H1 (cell line): ENCODE results near the gene TWIST2.

ENCODE experiments used
- CBX8 ChIP-seq: fragments of 300-800, 300-1000 bp; sonication (generic); IDR thresholded peaks from 2 replicates; pipeline ENCODE4 v1.7.1; 2016; ENCODE audit warnings: low read depth, low read length, borderline replicate concordance
- CHD2 ChIP-seq: IDR thresholded peaks from 2 replicates; pipeline ENCODE4 v1.6.1; 2012; ENCODE audit warnings: low read length, improper control_type of control experiment
- EP300 ChIP-seq, 2 experiments: IDR thresholded peaks; 1 replicate in 1 of 2; 2 replicates in 1 of 2; pipeline ENCODE4 v1.6.1; 2011 to 2012; ENCODE audit warnings: low read depth in 2 of 2, low read length in 2 of 2, mild to moderate bottlenecking in 2 of 2, borderline replicate concordance in 1 of 2, inconsistent platforms in 1 of 2, moderate library complexity in 1 of 2
- EZH2 ChIP-seq: fragments of 200-600 bp; sonication (generic); IDR thresholded peaks from 2 replicates; pipeline ENCODE4 v1.7.1; 2012; ENCODE audit warnings: low read depth, mild to moderate bottlenecking, moderate library complexity, low read length, inconsistent platforms; ENCODE audit not compliant: severe bottlenecking
- KDM4A ChIP-seq: IDR thresholded peaks from one replicate; pipeline ENCODE4 v1.7.1; 2012; ENCODE audit warnings: low read depth, mild to moderate bottlenecking, moderate library complexity, low read length, inconsistent platforms; ENCODE audit not compliant: severe bottlenecking
- PHF8 ChIP-seq: fragments of 200-600 bp; sonication (generic); conservative IDR thresholded peaks from 2 replicates; pipeline ENCODE4 v1.7.1; 2012; ENCODE audit warnings: low read depth, mild to moderate bottlenecking, inconsistent platforms, low read length, moderate library complexity
- POLR2A ChIP-seq, 2 experiments: IDR thresholded peaks; 1 replicate in 1 of 2; 2 replicates in 1 of 2; pipeline ENCODE4 v1.6.1; 2011; ENCODE audit warnings: low read depth in 2 of 2, low read length in 2 of 2, mild to moderate bottlenecking in 2 of 2; ENCODE audit errors: control extremely low read depth in 1 of 2
- RAD21 ChIP-seq, 2 experiments: IDR thresholded peaks in 1 of 2; conservative IDR thresholded peaks in 1 of 2; 2 replicates each; pipeline ENCODE4 v1.6.1; 2011; ENCODE audit warnings: low read depth in 2 of 2, low read length in 2 of 2, improper control_type of control experiment in 1 of 2, inconsistent platforms in 1 of 2, mild to moderate bottlenecking in 1 of 2, moderate library complexity in 1 of 2
- RNF2 ChIP-seq: fragments of 200-900, 300-1000 bp; sonication (generic); IDR thresholded peaks from 2 replicates; pipeline ENCODE4 v1.7.1; 2016; ENCODE audit warnings: borderline replicate concordance, low read depth, mild to moderate bottlenecking, antibody characterized with exemption, low read length; ENCODE audit not compliant: poor library complexity, severe bottlenecking; ENCODE audit errors: missing control alignments
- TAF1 ChIP-seq: IDR thresholded peaks from 2 replicates; pipeline ENCODE4 v1.6.1; 2011; ENCODE audit warnings: mild to moderate bottlenecking, low read depth, low read length
- TBP ChIP-seq: IDR thresholded peaks from 2 replicates; pipeline ENCODE4 v1.6.1; 2011; ENCODE audit warnings: low read depth, low read length, improper control_type of control experiment
- TEAD4 ChIP-seq: IDR thresholded peaks from 2 replicates; pipeline ENCODE4 v1.6.1; 2012; ENCODE audit warnings: low read depth, low read length, inconsistent platforms, mixed read lengths
- TF ChIP-seq, protein P1 (sequence below), 3 experiments: IDR thresholded peaks; 1 replicate in 2 of 3; 2 replicates in 1 of 3; pipeline versions ENCODE4 v1.5.1 to v1.6.1; 2011; ENCODE audit warnings: low read length in 3 of 3, mild to moderate bottlenecking in 3 of 3, inconsistent platforms in 2 of 3, low read depth in 1 of 3, moderate library complexity in 1 of 3; ENCODE audit not compliant: insufficient read depth in 1 of 3; ENCODE audit errors: control extremely low read depth in 1 of 3
- TF ChIP-seq, protein P2 (sequence below): IDR thresholded peaks from 2 replicates; pipeline ENCODE4 v1.6.1; 2012; ENCODE audit warnings: inconsistent platforms

- TF ChIP-seq CHD2, result no peak
- TF ChIP-seq, protein P1, sequence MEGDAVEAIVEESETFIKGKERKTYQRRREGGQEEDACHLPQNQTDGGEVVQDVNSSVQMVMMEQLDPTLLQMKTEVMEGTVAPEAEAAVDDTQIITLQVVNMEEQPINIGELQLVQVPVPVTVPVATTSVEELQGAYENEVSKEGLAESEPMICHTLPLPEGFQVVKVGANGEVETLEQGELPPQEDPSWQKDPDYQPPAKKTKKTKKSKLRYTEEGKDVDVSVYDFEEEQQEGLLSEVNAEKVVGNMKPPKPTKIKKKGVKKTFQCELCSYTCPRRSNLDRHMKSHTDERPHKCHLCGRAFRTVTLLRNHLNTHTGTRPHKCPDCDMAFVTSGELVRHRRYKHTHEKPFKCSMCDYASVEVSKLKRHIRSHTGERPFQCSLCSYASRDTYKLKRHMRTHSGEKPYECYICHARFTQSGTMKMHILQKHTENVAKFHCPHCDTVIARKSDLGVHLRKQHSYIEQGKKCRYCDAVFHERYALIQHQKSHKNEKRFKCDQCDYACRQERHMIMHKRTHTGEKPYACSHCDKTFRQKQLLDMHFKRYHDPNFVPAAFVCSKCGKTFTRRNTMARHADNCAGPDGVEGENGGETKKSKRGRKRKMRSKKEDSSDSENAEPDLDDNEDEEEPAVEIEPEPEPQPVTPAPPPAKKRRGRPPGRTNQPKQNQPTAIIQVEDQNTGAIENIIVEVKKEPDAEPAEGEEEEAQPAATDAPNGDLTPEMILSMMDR (IDR thresholded peaks at IDR 0.05; ENCODE audit: control extremely low read depth in 1 of 3, insufficient read depth in 1 of 3, low read depth in 1 of 3, low read length in 3 of 3), result no peak
- no peak for TF ChIP-seq EZH2
- TF ChIP-seq, protein P2, sequence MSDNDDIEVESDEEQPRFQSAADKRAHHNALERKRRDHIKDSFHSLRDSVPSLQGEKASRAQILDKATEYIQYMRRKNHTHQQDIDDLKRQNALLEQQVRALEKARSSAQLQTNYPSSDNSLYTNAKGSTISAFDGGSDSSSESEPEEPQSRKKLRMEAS, result no peak
- no peak for TF ChIP-seq TEAD4
- TF ChIP-seq TBP, result no peak
- no peak for TF ChIP-seq RNF2
- no peak for TF ChIP-seq PHF8
- TF ChIP-seq EP300 (IDR thresholded peaks at IDR 0.05; ENCODE audit: borderline replicate concordance in 1 of 2, low read depth in 2 of 2, low read length in 2 of 2), result no peak
- no peak for TF ChIP-seq KDM4A
- TF ChIP-seq RAD21 (IDR thresholded peaks at IDR 0.05 in 1 of 2, conservative IDR thresholded peaks at IDR 0.05 in 1 of 2; ENCODE audit: low read depth in 2 of 2, low read length in 2 of 2), result no peak
- no peak for TF ChIP-seq CBX8
- no peak for TF ChIP-seq POLR2A (IDR thresholded peaks at IDR 0.05; ENCODE audit: control extremely low read depth in 1 of 2, low read depth in 2 of 2, low read length in 2 of 2)
- TF ChIP-seq TAF1, result no peak
Observed at GRCh38 chr2:238947920-238948710, 100.2 kb downstream of the TWIST2 start.
